Kidney (tissue), 14 donors: ENCODE data around the gene PTH1R. TPM values are rescaled to one million over a fixed set of nuclear protein-coding genes. Genes with fewer than 3 reads are reported as not detected.

Experiments
- DNase-seq, 5 donors: peaks; one replicate each; pipeline ENCODE4 v3.0.0-alpha.2; 2013 to 2020
- FAIRE-seq: peaks from 2 replicates; lab custom pipeline; 2012; peaks lifted over from hg19 to GRCh38; lab: Jason Lieb, UNC
- H3K27ac ChIP-seq, 2 donors: one replicate each; pipeline ENCODE4 v1.7.0; 2013; ENCODE audit warnings: low read depth in 2 of 2, low read length in 2 of 2, inconsistent platforms in 1 of 2
- H3K27me3 ChIP-seq: one replicate; pipeline ENCODE4 v1.7.1; 2013; ENCODE audit warnings: low read length, inconsistent platforms; ENCODE audit not compliant: control insufficient read depth, insufficient read depth
- H3K36me3 ChIP-seq, 3 donors: one replicate each; pipeline versions ENCODE4 v1.7.0 to v1.7.1; 2013; ENCODE audit warnings: low read length in 3 of 3, control low read depth in 1 of 3, inconsistent platforms in 1 of 3; ENCODE audit not compliant: insufficient read depth in 3 of 3, control insufficient read depth in 2 of 3
- H3K4me1 ChIP-seq, 3 donors: one replicate each; pipeline versions ENCODE4 v1.7.0 to v1.7.1; 2013; ENCODE audit warnings: low read length in 3 of 3, inconsistent platforms in 1 of 3, low read depth in 1 of 3; ENCODE audit not compliant: control insufficient read depth in 2 of 3, insufficient read depth in 2 of 3
- H3K4me3 ChIP-seq, 3 donors: one replicate each; pipeline versions ENCODE4 v1.7.0 to v1.8.1; 2013; ENCODE audit warnings: low read length in 3 of 3, control low read depth in 1 of 3, inconsistent platforms in 1 of 3
- H3K9ac ChIP-seq, 3 donors: one replicate each; pipeline versions ENCODE4 v1.7.0 to v1.7.1; 2013; ENCODE audit warnings: low read length in 3 of 3, control low read depth in 1 of 3, inconsistent platforms in 1 of 3
- H3K9me3 ChIP-seq, 3 donors: one replicate each; pipeline versions ENCODE4 v1.7.0 to v1.7.1; 2013; ENCODE audit warnings: low read length in 3 of 3, control low read depth in 1 of 3, inconsistent platforms in 1 of 3; ENCODE audit not compliant: control insufficient read depth in 2 of 3, insufficient read depth in 1 of 3
- CTCF ChIP-seq: IDR thresholded peaks from 3 replicates; pipeline ENCODE4 v1.5.1; 2012; ENCODE audit warnings: mild to moderate bottlenecking, moderate library complexity, borderline replicate concordance; ENCODE audit not compliant: insufficient read depth; ENCODE audit errors: extremely low read depth
- intact Hi-C: fragments of 100-400 bp; cut with DNase I; formaldehyde crosslinking; loops from one replicate; pipeline ENCODE4 v1.11.1; 2022
- polyA plus RNA-seq: library from polyadenylated mRNA; stranded (reverse); fragments of 350-450 nt; fragmentation: Illumina TruSeq; extraction: RNeasy Lipid Tissue Mini Kit (QIAGEN cat#74804); gene quantifications from one replicate; pipeline ENCODE4 v1.2.3, GENCODE V29; 2014; ENCODE audit warnings: low read depth, low replicate concordance; ENCODE audit not compliant: insufficient read depth
- total RNA-seq: library from RNA; stranded (reverse); fragmentation: NEBNext Ultra II Directional; extraction: Animal tissue kit (Norgen Biotek cat#: 25700); gene quantifications from one replicate; pipeline ENCODE4 v1.2.1, GENCODE V29; 2021
- donor health status: control.
- donor health status: control.
- donor health status: control.
- donor health status: control.
- donor health status: control.
- donor health status: DM: yes; HTN: yes; CAD: no.
- donor health status: Normal renal cell carcinoma (clear cell type).

The PTH1R gene
- total and polyA plus RNA-seq, 2 donors from 2014 or later = 286 to 1,885 TPM

GRCh38 chr3:46897031-46897430, 19.5 kb downstream of the PTH1R start:
- H3K36me3 ChIP-seq = peaks cover 0 to 37% (median 6%) of the 10 kb centered on the region in 3 donors
- no peak overlapping the region for H3K9ac ChIP-seq
- no peak overlapping the region for H3K4me3 ChIP-seq
- peaks cover 0 to 28% (median 16%) of the 10 kb centered on the region in 3 donors for H3K4me1 ChIP-seq
- no peak for TF ChIP-seq CTCF
- H3K27ac ChIP-seq = no peak overlapping the region
- H3K27me3 ChIP-seq = no peaks in the 10 kb centered on the region
- intact Hi-C loops = no loop called here
- peak in 1 of 5 donors; percentile 54 for DNase-seq
- no peak for FAIRE-seq
- H3K9me3 ChIP-seq = no peaks in the 10 kb centered on the region

GRCh38 chr3:46897829-46898320, 20.4 kb downstream of the PTH1R start:
- H3K9me3 ChIP-seq = no peaks in the 10 kb centered on the region
- DNase-seq = peak in 1 of 5 donors; percentile 72
- H3K27me3 ChIP-seq = no peaks in the 10 kb centered on the region
- no peak overlapping the region for H3K9ac ChIP-seq
- H3K27ac ChIP-seq = no peak overlapping the region
- peaks cover 0 to 38% (median 6%) of the 10 kb centered on the region in 3 donors for H3K36me3 ChIP-seq
- peaks cover 0 to 22% (median 12%) of the 10 kb centered on the region in 3 donors for H3K4me1 ChIP-seq
- intact Hi-C loops = no loop called here
- H3K4me3 ChIP-seq = no peak overlapping the region
- no peak for TF ChIP-seq CTCF
- FAIRE-seq = no peak

- FAIRE-seq (no peak), DNase-seq (peak; percentile 64 to 87 (median 80))
- Histone ChIP-seq H3K4me1 (peaks cover 0 to 15% (median 6%) of the 10 kb centered on the region in 3 donors), H3K9ac (no peak overlapping the region), H3K27me3 (no peaks in the 10 kb centered on the region), H3K27ac (peak overlapping the region in 1 of 2 donors; percentile 11), H3K4me3 (no peak overlapping the region), H3K9me3 (no peaks in the 10 kb centered on the region), H3K36me3 (peaks cover 0 to 38% (median 6%) of the 10 kb centered on the region in 3 donors)
- intact Hi-C loops = no loop called here
- no peak for TF ChIP-seq CTCF
Measured at GRCh38 chr3:46898321-46899150, 21.0 kb downstream of the PTH1R start.
